GM12872 (cell line): ENCODE results near the gene MATCAP1.

Experiments used
- CTCF ChIP-seq: IDR thresholded peaks from 3 replicates; pipeline ENCODE4 v1.5.1; 2011; ENCODE audit warnings: low read depth, mild to moderate bottlenecking, low read length, moderate library complexity; ENCODE audit not compliant: insufficient read depth

MATCAP1 gene

GRCh38 chr16:67155295-67156142, 28.2 kb downstream of the MATCAP1 start:
- TF ChIP-seq CTCF: peak; percentile 95

- no peak for TF ChIP-seq CTCF
Measured at GRCh38 chr16:67154578-67155294, 29.0 kb downstream of the MATCAP1 start.

DNA sequence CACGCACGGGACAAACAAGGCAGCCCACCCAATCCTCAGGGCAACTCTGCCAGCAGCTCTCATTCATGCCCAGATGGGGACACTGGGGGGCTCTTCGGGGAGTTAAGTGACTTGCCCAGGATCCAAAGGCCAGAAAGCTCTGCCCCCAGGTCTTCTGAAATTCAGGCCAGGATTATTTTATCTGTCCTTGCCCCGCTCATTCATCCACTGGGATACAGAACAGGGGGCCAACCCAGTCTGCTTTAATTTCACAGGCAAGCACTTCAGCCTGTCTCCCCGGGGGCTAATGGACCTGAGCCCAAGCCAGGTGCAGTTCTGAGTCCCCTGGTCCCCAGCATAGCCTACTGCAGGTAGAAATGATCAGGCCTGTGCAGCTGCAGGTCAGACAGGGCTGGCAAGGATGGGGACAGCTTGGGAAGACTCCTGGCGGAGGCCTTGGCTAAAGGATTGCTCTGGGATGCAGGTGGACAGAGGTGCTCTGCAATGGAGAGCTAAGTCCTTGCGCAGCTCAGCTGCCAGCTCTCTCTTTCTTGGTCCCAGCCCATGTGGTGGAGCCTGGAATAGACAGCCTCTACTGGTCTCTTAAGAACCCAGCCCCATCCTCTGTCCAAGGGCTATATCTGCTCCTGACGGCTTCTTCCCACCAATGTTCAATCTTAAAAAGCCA, 32.2 kb downstream of the MATCAP1 start:
- no peak for TF ChIP-seq CTCF

DNA sequence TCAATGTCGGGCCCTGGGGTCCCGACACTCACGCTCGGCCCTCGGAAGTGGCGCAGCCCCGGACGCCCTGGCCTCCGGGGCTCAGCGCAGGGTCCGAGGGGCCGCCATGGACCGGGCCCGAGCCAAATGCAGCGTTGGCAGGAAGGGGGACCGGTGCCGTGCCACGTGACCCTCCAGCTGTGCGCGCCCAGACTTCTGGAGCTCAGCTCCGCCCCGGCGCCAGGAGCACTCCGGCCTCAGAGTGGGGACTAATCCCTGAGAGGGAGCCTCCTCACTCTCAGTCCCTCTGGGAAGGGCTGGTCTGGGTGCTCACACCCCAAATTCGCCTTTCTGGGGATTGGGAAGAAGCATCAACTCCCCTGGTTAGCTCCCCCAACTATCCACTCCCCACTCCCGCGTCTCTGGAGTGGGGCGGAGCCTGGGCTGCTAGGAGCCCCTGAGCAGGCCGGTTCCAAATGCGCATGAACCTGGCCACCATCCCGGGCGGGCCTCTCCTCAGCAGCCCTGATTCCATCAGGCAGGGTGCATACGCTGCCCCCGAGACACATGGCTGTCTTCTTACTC, 32.8 kb downstream of the MATCAP1 start, which contains the start of gene B3GNT9:
TSS of gene B3GNT9 (minus strand) at position 166 of the 564 bp plus-strand sequence. CDS start 513 bp downstream, outside the sequence.
- TF ChIP-seq CTCF: no peak

- 0 out of 3 replicates have a peak, but pooled peaks have one; percentile 18 for TF ChIP-seq CTCF
Measured at GRCh38 chr16:67150047-67150832, 33.5 kb downstream of the MATCAP1 start.

DNA sequence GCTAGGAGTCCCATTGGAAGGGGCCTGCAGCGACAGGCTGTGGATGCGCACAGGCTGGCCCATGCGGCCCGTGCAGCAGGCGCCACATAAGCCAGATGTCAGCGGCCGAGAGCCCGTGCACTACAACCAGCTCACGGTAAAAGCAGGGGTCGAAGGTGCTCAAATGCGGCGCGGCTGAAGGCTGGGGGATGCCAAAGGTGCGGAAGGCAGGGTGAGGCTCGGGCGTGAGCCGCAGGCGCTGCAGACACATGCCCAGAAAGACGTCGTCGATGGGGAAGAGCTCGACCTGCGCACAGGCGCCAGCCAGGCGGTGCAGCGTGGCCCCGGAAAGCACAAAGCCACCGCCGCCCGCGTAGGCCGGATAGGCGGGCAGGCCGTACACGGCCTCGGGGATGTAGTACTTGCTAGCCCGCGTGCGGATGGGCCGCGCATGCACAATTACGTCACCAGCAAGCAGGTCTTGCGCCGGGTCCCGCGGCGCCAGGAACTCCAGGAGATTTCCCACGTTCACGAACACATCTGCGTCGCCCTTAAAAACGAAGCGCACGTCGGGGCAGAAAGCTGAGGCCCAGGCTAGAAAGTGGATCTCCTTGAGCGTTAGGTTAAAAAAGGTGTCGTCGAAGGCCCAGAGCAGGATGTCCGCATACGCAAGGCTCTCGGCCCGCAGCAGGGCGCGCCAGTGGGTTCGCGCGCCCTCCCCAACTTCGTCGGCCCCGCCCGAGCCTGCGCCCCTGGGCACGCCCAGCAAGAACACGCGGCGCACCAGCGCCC, 34.3 kb downstream of the MATCAP1 start:
- no peak for TF ChIP-seq CTCF
